ENCODE measurements around the gene DLG2.

DNA sequence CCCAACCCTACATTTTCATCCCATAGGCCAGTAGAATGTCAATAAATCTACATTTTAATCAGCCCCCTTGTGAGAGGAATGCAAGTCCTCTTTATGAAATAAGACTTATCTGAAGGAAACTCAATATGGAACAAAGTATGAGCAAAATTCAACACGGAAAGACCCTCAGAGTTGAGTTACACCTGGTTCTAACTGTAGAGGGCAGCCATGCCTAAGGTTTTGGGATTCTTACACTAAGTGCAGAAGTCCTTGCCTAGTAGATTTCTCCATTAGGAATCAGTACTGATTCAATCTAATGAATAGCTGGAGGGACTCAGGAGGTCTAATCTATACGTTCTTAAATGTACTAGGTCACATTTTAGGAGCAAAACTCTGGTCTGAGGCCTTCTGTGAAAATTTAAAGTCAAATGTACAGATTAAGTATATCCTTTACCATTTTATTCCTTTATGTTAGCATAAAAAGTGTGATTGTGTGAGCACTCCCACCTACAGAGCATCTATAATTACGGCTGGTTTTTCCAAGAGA is 904.5 kb downstream of the DLG2 start:
- TF ChIP-seq POLR2A (IDR thresholded peaks at IDR 0.05) = no peak
- TF ChIP-seq, protein P1, sequence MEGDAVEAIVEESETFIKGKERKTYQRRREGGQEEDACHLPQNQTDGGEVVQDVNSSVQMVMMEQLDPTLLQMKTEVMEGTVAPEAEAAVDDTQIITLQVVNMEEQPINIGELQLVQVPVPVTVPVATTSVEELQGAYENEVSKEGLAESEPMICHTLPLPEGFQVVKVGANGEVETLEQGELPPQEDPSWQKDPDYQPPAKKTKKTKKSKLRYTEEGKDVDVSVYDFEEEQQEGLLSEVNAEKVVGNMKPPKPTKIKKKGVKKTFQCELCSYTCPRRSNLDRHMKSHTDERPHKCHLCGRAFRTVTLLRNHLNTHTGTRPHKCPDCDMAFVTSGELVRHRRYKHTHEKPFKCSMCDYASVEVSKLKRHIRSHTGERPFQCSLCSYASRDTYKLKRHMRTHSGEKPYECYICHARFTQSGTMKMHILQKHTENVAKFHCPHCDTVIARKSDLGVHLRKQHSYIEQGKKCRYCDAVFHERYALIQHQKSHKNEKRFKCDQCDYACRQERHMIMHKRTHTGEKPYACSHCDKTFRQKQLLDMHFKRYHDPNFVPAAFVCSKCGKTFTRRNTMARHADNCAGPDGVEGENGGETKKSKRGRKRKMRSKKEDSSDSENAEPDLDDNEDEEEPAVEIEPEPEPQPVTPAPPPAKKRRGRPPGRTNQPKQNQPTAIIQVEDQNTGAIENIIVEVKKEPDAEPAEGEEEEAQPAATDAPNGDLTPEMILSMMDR (IDR thresholded peaks at IDR 0.05) = no peak

Data from tibial nerve (tissue), 3 donors.